Stimulated activated CD4-positive, alpha-beta T cell treated with anti-CD3 and anti-CD28 coated beads, Interleukin-15, amount 100 ng/mL, for 48 hours (primary cell): ENCODE results near the gene CDX1.
A peak's percentile ranks its signal among the peaks of the same experiment; 100 is the strongest.

Source experiments
- DNase-seq, 2 donors: peaks; one replicate each; pipeline ENCODE4 v3.0.0-alpha.2; 2020; ENCODE audit warnings: low read depth in 2 of 2

The CDX1 gene

GRCh38 chr5:150166650-150167511 is at the start of gene CDX1:
Gene CDX1, plus strand, starts transcription at chr5:150166778. Its CDS starts 99 bp downstream, at chr5:150166877.
- DNase-seq: no peak

DNA sequence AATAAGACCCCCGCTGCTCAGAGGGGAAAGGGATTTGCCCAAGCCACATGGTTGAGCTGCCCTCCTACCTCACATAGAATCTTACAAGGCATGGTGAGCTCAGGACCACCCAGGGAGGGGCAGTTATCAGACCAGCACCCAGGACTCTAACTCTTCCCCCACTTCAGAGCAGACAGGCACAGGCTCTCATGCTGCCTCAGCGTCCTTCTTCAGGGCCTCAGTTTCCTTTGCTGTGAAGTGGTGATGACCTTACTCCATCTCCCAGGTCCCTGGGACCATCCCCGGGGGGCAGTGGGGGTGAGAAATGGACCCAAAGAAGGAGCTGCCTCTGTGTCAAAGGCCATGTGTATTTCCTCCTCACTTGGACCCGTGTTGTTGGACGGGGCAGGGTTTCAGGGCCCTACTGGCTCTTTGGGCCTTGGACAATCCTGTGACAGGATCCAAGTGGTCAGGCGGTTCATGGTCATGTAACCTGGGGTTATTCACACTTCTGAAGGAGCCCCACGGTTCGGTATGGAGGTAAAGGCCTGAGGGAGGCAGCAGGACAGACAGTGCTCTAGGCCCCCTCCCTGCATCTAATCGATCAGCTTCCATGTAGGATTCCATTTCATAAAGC is 48.5 kb upstream of the CDX1 start:
- DNase-seq: no peak

GRCh38 chr5:150118561-150119229 is 47.9 kb upstream of the CDX1 start:
- DNase-seq: no peak

GRCh38 chr5:150119421-150120061 is 47.0 kb upstream of the CDX1 start:
- no peak for DNase-seq

DNA sequence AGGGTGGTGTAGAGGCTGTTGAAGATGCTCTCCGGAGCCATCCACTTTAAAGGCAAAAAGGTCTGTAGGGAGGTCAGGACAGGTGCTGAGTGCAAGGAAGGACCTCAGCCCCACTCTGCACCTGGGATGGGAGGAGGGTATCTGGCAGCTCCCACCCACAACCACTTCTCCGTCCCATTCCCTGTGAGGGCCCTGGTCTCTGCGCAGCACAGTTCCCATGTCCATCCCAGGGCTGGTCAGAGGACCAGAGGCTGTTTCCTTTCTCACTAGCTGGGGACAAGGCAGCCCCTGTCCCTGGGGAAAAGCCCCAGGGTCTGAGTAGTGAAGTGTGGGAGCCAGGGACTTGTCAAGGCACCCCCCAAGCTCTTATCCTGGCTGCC is 46.5 kb upstream of the CDX1 start:
- DNase-seq: no peak

GRCh38 chr5:150120617-150121447 is 45.7 kb upstream of the CDX1 start:
- no peak for DNase-seq

DNA sequence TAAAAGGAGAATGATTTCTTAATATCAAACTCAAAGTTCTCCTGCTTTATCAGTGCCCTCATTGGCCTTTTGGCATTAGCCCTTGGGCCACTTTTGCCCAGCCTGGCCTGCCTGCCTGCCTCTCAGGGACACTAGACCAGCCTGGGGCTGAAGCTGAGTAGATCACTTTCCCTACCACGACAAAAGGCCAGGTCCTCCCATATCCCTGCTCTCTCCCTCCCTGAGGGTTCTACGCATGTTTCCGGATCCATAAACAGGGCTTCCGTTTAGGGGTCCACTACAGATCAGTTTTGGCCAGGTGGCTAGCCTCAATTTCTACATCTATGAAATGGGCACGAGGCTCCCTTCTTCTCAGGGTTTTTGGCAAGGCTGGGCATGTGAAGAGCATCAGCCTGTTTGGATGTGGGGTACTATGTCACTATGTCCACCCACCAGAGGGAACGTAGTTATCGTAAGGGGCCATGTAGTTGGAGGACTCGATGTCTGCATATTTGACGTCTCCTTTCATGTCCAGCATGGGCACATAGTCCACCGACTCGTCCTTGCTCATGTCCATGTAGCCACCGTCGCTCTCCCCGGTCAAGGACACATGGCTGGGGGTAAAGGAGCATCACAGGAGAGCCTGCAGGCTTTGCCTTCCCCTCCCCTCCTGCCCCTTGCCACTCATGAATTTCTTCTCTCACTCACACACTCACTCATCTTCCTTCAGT is 45.0 kb upstream of the CDX1 start:
- DNase-seq: no peak

DNA sequence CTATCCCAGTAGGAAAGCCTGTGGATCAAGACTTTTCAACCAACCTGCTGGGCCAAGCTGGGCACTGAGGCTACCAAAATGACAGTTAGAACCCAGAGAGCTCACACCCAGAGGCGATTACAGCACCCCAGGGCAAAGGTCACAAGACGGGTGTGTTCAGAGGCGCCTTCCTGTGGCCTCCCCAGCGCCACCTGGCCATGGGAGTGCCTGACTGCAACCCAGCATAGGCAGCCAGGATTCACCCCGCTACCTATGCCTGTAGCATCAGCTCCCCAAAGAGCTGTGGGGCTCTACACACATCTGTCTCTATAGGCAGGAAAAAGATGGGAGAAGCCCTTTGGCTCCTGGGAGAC is 44.4 kb upstream of the CDX1 start:
- DNase-seq: peak; percentile 6 to 11

DNA sequence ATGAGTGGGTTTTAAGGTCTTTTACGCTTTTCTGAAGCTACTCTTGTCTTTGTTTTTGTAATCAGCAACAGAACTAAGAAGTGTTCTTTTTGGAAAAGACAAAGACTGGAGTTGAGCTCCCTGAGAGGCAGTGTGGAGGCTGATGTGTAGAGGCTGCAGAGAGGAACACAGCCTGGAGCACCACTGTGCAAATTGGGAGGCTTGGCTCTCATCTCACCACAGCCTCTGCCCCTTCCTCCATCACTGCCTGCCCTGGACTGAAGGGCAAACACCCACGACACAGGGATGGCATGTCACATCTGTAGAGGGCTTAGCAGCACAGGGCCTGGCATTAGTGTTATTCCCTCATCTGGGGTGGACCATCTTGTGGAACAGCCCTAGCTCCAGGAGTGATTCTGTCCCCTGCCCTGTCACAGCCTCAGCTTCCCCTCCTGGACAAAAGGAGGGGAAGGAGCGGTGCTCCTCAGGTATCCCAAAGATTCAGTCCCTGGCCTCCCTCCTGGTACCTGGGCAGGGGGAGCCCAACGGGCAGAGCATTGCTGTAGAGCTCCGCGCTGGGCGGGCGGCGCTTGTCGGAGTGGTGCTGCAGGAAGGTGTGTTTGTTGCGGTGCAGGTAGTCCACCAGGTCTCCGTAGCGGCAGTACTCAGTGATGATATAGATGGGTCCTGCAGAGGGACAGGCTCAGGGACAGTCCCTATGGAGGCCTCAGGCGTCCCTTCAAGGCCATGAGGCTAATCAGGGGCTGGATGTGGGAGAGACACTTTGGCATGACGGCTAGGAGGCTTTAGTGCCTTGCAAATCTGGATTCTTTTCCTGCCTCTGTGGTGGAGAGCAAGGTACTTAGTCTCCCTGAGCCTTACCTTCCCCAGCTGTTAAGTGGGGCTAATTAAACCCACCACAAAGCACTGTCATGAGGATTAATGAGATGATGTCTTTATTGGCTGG is 43.8 kb upstream of the CDX1 start:
- no peak for DNase-seq

- no peak for DNase-seq
These were observed 43.0 kb upstream of the CDX1 start for GRCh38 chr5:150123542-150123941.

DNA sequence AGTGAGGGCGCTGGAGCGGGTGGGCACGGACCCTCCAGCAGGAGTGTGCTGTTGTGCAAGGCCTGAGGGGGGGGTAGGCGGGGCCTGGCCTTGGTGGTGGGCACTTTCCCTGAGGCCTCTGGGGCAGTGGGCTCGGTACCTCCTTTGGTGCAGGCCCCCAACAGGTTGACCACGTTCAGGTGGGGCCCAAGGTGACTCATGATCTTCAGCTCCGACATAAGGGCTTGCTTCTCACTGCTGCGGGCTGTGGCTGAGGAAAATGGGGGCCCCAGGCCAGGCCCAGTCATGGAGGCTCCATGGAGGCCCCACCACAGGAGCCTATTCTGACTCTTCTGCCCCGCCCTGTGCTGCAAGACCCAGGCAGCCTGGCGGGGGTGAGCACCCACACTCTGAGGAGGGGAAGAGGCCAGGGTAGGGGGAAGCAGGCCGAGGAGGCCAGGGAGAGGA is 42.4 kb upstream of the CDX1 start:
- DNase-seq: no peak

DNA sequence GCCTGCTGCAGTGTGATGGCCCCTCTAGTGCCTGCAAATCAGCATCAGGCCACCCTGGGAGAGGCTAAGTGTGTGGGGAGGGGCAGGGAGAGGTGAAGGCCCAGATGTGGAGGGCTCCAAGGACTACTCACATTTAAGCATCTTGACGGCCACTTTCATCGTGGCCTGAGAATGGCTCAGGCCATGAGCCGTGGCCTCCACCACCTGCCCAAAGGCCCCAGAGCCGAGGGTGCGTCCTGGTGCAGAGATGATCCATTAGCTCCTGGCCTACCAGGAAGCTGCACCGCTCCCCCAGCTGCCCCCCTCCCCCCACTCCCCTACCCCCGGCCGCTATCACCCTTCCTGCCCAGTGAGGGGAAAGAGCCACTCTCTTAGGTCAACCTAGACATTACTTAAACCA is 42.0 kb upstream of the CDX1 start:
- no peak for DNase-seq

- DNase-seq: no peak
These were observed 41.2 kb upstream of the CDX1 start for GRCh38 chr5:150125334-150125733.

GRCh38 chr5:150126199-150126920 is 40.2 kb upstream of the CDX1 start:
- DNase-seq: no peak

DNA sequence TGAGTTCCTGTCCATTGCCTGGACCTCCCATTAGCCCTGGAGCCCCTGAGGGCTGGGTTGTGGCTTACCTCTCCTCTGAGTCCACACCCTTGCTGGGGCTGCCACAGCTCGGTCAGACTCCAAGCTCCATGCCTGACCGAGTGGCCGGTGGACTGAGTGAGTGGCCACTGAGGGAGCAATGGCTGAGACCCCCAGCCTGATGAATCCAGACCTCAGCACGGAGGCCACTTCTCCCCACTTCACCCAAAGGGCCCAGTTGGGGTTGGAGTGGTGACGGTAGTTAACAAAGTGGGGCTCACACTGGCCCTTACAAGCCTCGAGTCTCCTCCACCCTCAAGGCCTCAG is 39.7 kb upstream of the CDX1 start:
- DNase-seq: no peak

DNA sequence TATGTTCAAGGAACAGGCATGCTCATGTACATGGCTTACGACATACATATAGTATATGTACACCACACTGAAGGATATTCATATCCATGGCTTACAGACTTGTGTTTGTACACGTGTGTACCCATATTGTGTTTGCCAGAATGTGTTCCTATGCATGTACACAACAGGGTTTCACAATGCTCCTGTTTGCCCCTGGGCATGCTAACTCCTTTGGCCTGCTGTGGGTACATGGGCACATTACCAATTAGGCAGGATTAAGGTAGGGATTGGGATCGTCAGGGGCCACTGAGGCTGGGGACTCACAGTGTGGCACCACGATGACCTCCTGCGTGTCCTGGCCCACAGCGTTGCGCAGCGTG is 37.1 kb upstream of the CDX1 start:
- no peak for DNase-seq

GRCh38 chr5:150129813-150130492 is 36.6 kb upstream of the CDX1 start:
- peak; percentile 19 for DNase-seq

DNA sequence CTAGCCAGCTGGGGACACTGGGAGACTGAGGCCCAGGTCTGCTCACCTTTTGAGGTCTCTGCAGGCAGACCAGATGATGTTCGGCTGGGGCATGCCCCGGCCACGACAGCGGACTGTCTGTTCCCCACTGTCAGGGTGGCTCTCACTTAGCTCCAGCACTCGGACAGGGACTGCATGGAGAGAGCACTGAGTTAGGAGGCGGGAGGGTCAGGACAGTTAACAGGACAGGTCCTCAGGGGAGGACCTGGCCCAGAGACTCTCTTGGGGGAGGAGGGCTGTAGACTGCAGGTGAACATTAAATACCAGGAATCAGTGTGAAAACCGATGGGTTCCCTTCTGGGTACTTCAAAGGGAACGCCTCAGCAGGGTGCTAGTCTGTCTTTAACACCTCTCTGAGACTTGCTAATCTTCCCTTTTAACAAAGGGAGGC is 36.1 kb upstream of the CDX1 start:
- no peak for DNase-seq

DNA sequence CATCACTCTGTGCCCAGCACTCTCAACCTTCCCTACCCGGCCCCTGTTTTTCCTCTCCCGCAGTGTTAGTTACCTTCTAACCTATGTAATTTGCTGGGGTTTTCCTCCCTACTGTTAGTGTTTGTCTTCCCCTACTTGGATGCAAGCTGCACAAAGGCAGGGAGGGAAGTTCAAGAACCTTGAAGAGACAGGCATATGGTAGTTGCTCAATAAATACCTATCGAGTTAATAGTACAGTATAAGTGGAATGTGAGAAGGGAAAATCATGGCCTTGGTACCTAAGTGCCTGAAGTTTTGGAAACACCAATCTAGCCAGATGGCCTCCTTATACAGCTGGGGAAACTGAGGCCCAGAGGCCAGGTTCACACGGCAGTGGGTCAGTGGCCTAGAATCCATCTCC is 35.1 kb upstream of the CDX1 start:
- no peak for DNase-seq
